Measurements from ENCODE around the gene SESN1.

SESN1 gene

GRCh38 chr6:108952776-108953486, 141.7 kb downstream of the SESN1 start:
- H3K79me2 ChIP-seq (ENCODE audit: insufficient read depth, low read length) = no peaks in the 10 kb centered on the region
- H3K9ac ChIP-seq (ENCODE audit: low read depth, low read length, poor library complexity, severe bottlenecking) = no peak overlapping the region
- no peaks in the 10 kb centered on the region for H3F3A ChIP-seq (ENCODE audit: low read depth)
- H2AFZ ChIP-seq (ENCODE audit: low read length) = no peak overlapping the region
- H3K4me3 ChIP-seq (ENCODE audit: low read length, poor library complexity, severe bottlenecking) = no peak overlapping the region
- no peaks in the 10 kb centered on the region for H3K9me3 ChIP-seq (ENCODE audit: insufficient read depth, low read depth, low read length)
- no peak overlapping the region for H3K4me2 ChIP-seq (ENCODE audit: low read depth, low read length, poor library complexity, severe bottlenecking)
- H3K36me3 ChIP-seq (ENCODE audit: insufficient read depth, low read length) = no peaks in the 10 kb centered on the region
- no peaks in the 10 kb centered on the region for H3K9me2 ChIP-seq (replicated peaks; ENCODE audit: low read depth, low read length)
- no peaks in the 10 kb centered on the region for H4K20me1 ChIP-seq (ENCODE audit: insufficient read depth, low read length, poor library complexity, severe bottlenecking)
- H3K4me1 ChIP-seq (ENCODE audit: insufficient read depth, low read length, poor library complexity, severe bottlenecking) = peaks cover 11% of the 10 kb centered on the region
- no peaks in the 10 kb centered on the region for H3K27me3 ChIP-seq (ENCODE audit: insufficient read depth, low read length, poor library complexity, severe bottlenecking)
- TF ChIP-seq EZH2phosphoT487 (IDR thresholded peaks at IDR 0.05; ENCODE audit: borderline replicate concordance) = no peak
- TF ChIP-seq CTCF (conservative IDR thresholded peaks at IDR 0.05; ENCODE audit: low read length) = no peak

GRCh38 chr6:108951351-108951953, 143.2 kb downstream of the SESN1 start:
- no peaks in the 10 kb centered on the region for H3K9me2 ChIP-seq (replicated peaks; ENCODE audit: low read depth, low read length)
- no peak overlapping the region for H3K4me2 ChIP-seq (ENCODE audit: low read depth, low read length, poor library complexity, severe bottlenecking)
- peaks cover 20% of the 10 kb centered on the region for H3K4me1 ChIP-seq (ENCODE audit: insufficient read depth, low read length, poor library complexity, severe bottlenecking)
- no peak overlapping the region for H2AFZ ChIP-seq (ENCODE audit: low read length)
- no peaks in the 10 kb centered on the region for H3K9me3 ChIP-seq (ENCODE audit: insufficient read depth, low read depth, low read length)
- TF ChIP-seq CTCF (conservative IDR thresholded peaks at IDR 0.05; ENCODE audit: low read length) (no peak), EZH2phosphoT487 (IDR thresholded peaks at IDR 0.05; ENCODE audit: borderline replicate concordance) (no peak)
- no peaks in the 10 kb centered on the region for H4K20me1 ChIP-seq (ENCODE audit: insufficient read depth, low read length, poor library complexity, severe bottlenecking)
- no peaks in the 10 kb centered on the region for H3K36me3 ChIP-seq (ENCODE audit: insufficient read depth, low read length)
- H3F3A ChIP-seq (ENCODE audit: low read depth) = no peaks in the 10 kb centered on the region
- no peaks in the 10 kb centered on the region for H3K27me3 ChIP-seq (ENCODE audit: insufficient read depth, low read length, poor library complexity, severe bottlenecking)
- no peak overlapping the region for H3K9ac ChIP-seq (ENCODE audit: low read depth, low read length, poor library complexity, severe bottlenecking)
- no peaks in the 10 kb centered on the region for H3K79me2 ChIP-seq (ENCODE audit: insufficient read depth, low read length)
- H3K4me3 ChIP-seq (ENCODE audit: low read length, poor library complexity, severe bottlenecking) = no peak overlapping the region

GRCh38 chr6:108948181-108948661, 146.4 kb downstream of the SESN1 start:
- Histone ChIP-seq H3K4me3 (ENCODE audit: low read length, poor library complexity, severe bottlenecking) (no peak overlapping the region), H3K27me3 (ENCODE audit: insufficient read depth, low read length, poor library complexity, severe bottlenecking) (no peaks in the 10 kb centered on the region), H3K36me3 (ENCODE audit: insufficient read depth, low read length) (no peaks in the 10 kb centered on the region), H3K79me2 (ENCODE audit: insufficient read depth, low read length) (no peaks in the 10 kb centered on the region), H3K4me2 (ENCODE audit: low read depth, low read length, poor library complexity, severe bottlenecking) (no peak overlapping the region), H3K9ac (ENCODE audit: low read depth, low read length, poor library complexity, severe bottlenecking) (no peak overlapping the region), H3F3A (ENCODE audit: low read depth) (no peaks in the 10 kb centered on the region), H3K9me3 (ENCODE audit: insufficient read depth, low read depth, low read length) (no peaks in the 10 kb centered on the region), H2AFZ (ENCODE audit: low read length) (no peak overlapping the region), H3K9me2 (replicated peaks; ENCODE audit: low read depth, low read length) (no peaks in the 10 kb centered on the region), H3K4me1 (ENCODE audit: insufficient read depth, low read length, poor library complexity, severe bottlenecking) (peaks cover 48% of the 10 kb centered on the region), H4K20me1 (ENCODE audit: insufficient read depth, low read length, poor library complexity, severe bottlenecking) (no peaks in the 10 kb centered on the region)
- TF ChIP-seq CTCF (conservative IDR thresholded peaks at IDR 0.05; ENCODE audit: low read length) (no peak), EZH2phosphoT487 (IDR thresholded peaks at IDR 0.05; ENCODE audit: borderline replicate concordance) (no peak)
